SK-N-SH treated with all-trans-retinoic acid at 6 μM for 48 hours (cell line): Measurements from ENCODE around the gene RTRAF.

Experiments
- ATAC-seq: fragments of 200-7000 bp; cut with Tn5 transposase; 3 replicates; pipeline ENCODE4 v1.9.1; 2020; ENCODE audit warnings: mild to moderate bottlenecking, moderate library complexity
- ARNTL ChIP-seq: fragments of 450-650 bp; formaldehyde crosslinking; IDR thresholded peaks from 2 replicates; pipeline ENCODE4 v1.5.0; 2020; ENCODE audit warnings: low read depth, mild to moderate bottlenecking, moderate library complexity, borderline replicate concordance
- BACH2 ChIP-seq: fragments of 250-450 bp; sonication (Bioruptor Pico); IDR thresholded peaks from 2 replicates; pipeline ENCODE4 v1.9.0; 2021; ENCODE audit warnings: mild to moderate bottlenecking, borderline replicate concordance
- CSDC2 ChIP-seq: fragments of 250-450 bp; sonication (Bioruptor Pico); IDR thresholded peaks from 2 replicates; pipeline ENCODE4 v1.5.0; 2020; ENCODE audit warnings: mild to moderate bottlenecking, moderate library complexity
- ESRRG ChIP-seq: fragments of 250-450 bp; sonication (Bioruptor Pico); IDR thresholded peaks from 2 replicates; pipeline ENCODE4 v1.6.1; 2021; ENCODE audit warnings: mild to moderate bottlenecking
- GLIS3 ChIP-seq: fragments of 250-450 bp; sonication (Bioruptor Pico); IDR thresholded peaks from 2 replicates; pipeline ENCODE4 v1.5.0; 2020; ENCODE audit warnings: mild to moderate bottlenecking, moderate library complexity
- ISL1 ChIP-seq: fragments of 250-450 bp; sonication (Bioruptor Pico); IDR thresholded peaks from 2 replicates; pipeline ENCODE4 v2.1.2; 2022; ENCODE audit warnings: mild to moderate bottlenecking, moderate library complexity
- PPARA ChIP-seq: fragments of 250-450 bp; sonication (Bioruptor Pico); IDR thresholded peaks from 2 replicates; pipeline ENCODE4 v1.5.0; 2020; ENCODE audit warnings: mild to moderate bottlenecking, borderline replicate concordance
- RARB ChIP-seq: fragments of 250-450 bp; sonication (Bioruptor Pico); IDR thresholded peaks from 2 replicates; pipeline ENCODE4 v1.8.0; 2021; ENCODE audit warnings: mild to moderate bottlenecking, moderate library complexity
- TOX ChIP-seq: fragments of 250-450 bp; sonication (Bioruptor Pico); IDR thresholded peaks from 2 replicates; pipeline ENCODE4 v1.8.0; 2021; ENCODE audit warnings: mild to moderate bottlenecking, moderate library complexity, borderline replicate concordance
- ZC3H10 ChIP-seq: fragments of 250-450 bp; sonication (Bioruptor Pico); IDR thresholded peaks from 2 replicates; pipeline ENCODE4 v1.5.1; 2021; ENCODE audit warnings: mild to moderate bottlenecking, moderate library complexity
- ZFP3 ChIP-seq: fragments of 250-450 bp; sonication (Bioruptor Pico); IDR thresholded peaks from 2 replicates; pipeline ENCODE4 v1.5.0; 2020; ENCODE audit warnings: mild to moderate bottlenecking, moderate library complexity
- ZFP30 ChIP-seq: fragments of 450-650 bp; formaldehyde crosslinking; IDR thresholded peaks from 2 replicates; pipeline ENCODE4 v1.5.0; 2022; ENCODE audit warnings: mild to moderate bottlenecking, moderate library complexity
- ZNF565 ChIP-seq: fragments of 450-650 bp; formaldehyde crosslinking; conservative IDR thresholded peaks from 2 replicates; pipeline ENCODE4 v1.5.0; 2020; ENCODE audit warnings: low read depth, mild to moderate bottlenecking, moderate library complexity
- ZNF70 ChIP-seq: fragments of 450-650 bp; formaldehyde crosslinking; IDR thresholded peaks from 2 replicates; pipeline ENCODE4 v1.5.0; 2020; ENCODE audit warnings: mild to moderate bottlenecking, moderate library complexity
- ZNF8 ChIP-seq: fragments of 450-650 bp; formaldehyde crosslinking; IDR thresholded peaks from 2 replicates; pipeline ENCODE4 v1.5.0; 2020; ENCODE audit warnings: mild to moderate bottlenecking, moderate library complexity
- TF ChIP-seq, protein P1 (sequence below): fragments of 250-450 bp; sonication (Bioruptor Pico); IDR thresholded peaks from 2 replicates; pipeline ENCODE4 v1.8.0; 2020; ENCODE audit warnings: mild to moderate bottlenecking, moderate library complexity, borderline replicate concordance
- TF ChIP-seq, protein P2 (sequence below): fragments of 250-450 bp; sonication (Bioruptor Pico); IDR thresholded peaks from 2 replicates; pipeline ENCODE4 v1.5.1; 2021; ENCODE audit warnings: mild to moderate bottlenecking, moderate library complexity
- TF ChIP-seq, protein P3 (sequence below): fragments of 250-450 bp; sonication (Bioruptor Pico); IDR thresholded peaks from 2 replicates; pipeline ENCODE4 v1.8.0; 2021; ENCODE audit warnings: low read depth, mild to moderate bottlenecking, moderate library complexity, borderline replicate concordance
- TF ChIP-seq, protein P4 (sequence below): fragments of 250-450 bp; sonication (Bioruptor Pico); IDR thresholded peaks from 2 replicates; pipeline ENCODE4 v1.5.1; 2020; ENCODE audit warnings: low read depth, mild to moderate bottlenecking, moderate library complexity
- TF ChIP-seq, protein P5 (sequence below): fragments of 250-450 bp; sonication (Bioruptor Pico); IDR thresholded peaks from 2 replicates; pipeline ENCODE4 v1.5.0; 2020; ENCODE audit warnings: mild to moderate bottlenecking, moderate library complexity

The RTRAF gene

DNA sequence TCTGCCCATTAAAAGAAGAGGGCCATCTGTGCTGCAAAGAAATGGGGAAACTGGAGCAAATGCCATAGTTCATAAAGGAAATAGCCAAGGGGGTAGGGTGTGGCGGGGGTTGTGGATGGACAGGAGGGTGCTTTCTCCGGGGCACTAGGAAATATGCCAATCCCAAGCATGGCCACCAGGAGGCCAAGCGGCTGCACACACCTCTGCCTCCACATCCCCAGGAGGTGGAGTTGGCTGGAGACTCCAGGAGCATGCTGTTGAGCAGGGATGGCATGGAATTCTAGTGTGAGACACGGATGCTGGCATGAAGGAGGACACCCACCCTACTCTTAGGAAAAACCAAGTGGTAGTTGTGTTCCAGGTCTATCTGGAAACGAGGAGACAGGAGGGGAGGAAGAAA is 54.3 kb downstream of the RTRAF start:
- TF ChIP-seq GLIS3 (CRISPR knock-in tag) (no peak), ESRRG (CRISPR knock-in tag) (no peak), ZC3H10 (CRISPR knock-in tag) (no peak), ZNF565 (CRISPR knock-in tag) (no peak)
- TF ChIP-seq, protein P1, sequence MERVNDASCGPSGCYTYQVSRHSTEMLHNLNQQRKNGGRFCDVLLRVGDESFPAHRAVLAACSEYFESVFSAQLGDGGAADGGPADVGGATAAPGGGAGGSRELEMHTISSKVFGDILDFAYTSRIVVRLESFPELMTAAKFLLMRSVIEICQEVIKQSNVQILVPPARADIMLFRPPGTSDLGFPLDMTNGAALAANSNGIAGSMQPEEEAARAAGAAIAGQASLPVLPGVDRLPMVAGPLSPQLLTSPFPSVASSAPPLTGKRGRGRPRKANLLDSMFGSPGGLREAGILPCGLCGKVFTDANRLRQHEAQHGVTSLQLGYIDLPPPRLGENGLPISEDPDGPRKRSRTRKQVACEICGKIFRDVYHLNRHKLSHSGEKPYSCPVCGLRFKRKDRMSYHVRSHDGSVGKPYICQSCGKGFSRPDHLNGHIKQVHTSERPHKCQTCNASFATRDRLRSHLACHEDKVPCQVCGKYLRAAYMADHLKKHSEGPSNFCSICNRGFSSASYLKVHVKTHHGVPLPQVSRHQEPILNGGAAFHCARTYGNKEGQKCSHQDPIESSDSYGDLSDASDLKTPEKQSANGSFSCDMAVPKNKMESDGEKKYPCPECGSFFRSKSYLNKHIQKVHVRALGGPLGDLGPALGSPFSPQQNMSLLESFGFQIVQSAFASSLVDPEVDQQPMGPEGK = no peak
- TF ChIP-seq, all 23 proteins: peak for 0
- ATAC-seq = peak; percentile 77

DNA sequence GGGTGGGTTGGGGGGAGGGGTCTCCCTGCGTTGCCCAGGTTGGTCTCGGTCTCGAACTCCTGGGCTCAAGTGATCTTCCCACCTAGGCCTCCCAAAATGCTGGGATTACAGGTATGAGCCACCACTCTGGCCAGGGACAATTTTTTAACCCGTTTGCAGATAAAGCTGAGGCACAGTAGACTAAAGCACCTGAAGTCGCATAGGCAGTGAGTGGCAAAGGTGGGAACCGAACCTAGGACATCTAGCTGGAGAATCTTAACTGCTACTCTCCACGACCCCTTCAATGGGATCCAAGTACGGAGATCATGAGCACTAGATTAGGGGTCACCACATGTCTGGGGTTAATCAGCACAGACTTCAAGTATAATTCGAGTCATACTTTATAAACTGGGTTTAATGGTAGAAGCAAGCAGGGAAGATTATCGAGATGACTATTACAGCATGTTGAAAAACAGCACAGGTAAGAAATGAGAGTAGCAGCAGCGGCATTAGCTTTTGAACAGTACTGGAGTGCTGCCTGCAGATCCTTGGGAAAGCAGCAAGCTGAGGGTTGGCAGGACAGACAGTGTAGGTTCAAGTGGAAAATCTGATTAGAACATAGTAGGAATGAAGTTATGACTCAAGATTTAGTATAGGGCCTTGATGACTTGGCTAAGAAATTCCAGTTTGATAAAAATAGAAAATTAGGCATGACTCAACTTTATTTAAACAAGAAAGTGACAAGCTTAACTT is 55.6 kb downstream of the RTRAF start:
- peak; percentile 94 for ATAC-seq

DNA sequence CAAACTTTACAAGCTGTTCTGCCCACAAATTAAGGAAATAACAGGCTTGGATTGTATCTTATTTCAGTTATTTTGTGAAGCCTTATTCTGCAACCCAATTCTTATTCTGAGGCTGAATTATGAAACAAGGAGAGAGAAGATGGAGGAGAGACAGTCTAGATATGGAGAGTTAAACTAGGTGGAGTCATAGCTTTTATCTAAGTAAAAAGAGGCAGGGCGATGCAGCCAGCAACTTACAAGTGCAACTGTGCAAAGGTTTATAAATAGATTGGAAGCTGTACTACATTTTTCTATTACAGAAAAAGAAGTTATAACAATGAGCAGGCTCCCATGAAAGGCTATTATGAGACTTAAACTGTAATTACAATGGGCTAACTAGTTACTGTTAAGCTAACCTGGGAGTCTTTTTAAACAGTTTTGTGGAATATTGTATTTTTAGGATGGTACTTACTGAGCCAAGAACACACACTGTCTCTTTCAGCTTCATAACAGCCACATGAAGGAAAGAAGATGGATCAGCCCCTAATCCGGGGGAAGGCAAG is 57.1 kb downstream of the RTRAF start:
- no peak for ATAC-seq
- TF ChIP-seq ZFP30 (CRISPR knock-in tag) (no peak), CSDC2 (CRISPR knock-in tag) (no peak), PPARA (CRISPR knock-in tag) (no peak), ESRRG (CRISPR knock-in tag) (no peak), ZNF8 (CRISPR knock-in tag) (no peak), ZFP3 (CRISPR knock-in tag) (no peak), GLIS3 (CRISPR knock-in tag) (no peak), TOX (CRISPR knock-in tag) (no peak), ISL1 (no peak), ARNTL (CRISPR knock-in tag) (no peak), ZNF565 (CRISPR knock-in tag) (no peak), RARB (CRISPR knock-in tag) (no peak), ZNF70 (no peak)
- TF ChIP-seq, protein P2, sequence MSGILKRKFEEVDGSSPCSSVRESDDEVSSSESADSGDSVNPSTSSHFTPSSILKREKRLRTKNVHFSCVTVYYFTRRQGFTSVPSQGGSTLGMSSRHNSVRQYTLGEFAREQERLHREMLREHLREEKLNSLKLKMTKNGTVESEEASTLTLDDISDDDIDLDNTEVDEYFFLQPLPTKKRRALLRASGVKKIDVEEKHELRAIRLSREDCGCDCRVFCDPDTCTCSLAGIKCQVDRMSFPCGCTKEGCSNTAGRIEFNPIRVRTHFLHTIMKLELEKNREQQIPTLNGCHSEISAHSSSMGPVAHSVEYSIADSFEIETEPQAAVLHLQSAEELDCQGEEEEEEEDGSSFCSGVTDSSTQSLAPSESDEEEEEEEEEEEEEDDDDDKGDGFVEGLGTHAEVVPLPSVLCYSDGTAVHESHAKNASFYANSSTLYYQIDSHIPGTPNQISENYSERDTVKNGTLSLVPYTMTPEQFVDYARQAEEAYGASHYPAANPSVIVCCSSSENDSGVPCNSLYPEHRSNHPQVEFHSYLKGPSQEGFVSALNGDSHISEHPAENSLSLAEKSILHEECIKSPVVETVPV (CRISPR knock-in tag) = no peak
- TF ChIP-seq, protein P3, sequence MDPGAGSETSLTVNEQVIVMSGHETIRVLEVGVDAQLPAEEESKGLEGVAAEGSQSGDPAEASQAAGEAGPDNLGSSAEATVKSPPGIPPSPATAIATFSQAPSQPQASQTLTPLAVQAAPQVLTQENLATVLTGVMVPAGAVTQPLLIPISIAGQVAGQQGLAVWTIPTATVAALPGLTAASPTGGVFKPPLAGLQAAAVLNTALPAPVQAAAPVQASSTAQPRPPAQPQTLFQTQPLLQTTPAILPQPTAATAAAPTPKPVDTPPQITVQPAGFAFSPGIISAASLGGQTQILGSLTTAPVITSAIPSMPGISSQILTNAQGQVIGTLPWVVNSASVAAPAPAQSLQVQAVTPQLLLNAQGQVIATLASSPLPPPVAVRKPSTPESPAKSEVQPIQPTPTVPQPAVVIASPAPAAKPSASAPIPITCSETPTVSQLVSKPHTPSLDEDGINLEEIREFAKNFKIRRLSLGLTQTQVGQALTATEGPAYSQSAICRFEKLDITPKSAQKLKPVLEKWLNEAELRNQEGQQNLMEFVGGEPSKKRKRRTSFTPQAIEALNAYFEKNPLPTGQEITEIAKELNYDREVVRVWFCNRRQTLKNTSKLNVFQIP = no peak
- TF ChIP-seq, protein P4, sequence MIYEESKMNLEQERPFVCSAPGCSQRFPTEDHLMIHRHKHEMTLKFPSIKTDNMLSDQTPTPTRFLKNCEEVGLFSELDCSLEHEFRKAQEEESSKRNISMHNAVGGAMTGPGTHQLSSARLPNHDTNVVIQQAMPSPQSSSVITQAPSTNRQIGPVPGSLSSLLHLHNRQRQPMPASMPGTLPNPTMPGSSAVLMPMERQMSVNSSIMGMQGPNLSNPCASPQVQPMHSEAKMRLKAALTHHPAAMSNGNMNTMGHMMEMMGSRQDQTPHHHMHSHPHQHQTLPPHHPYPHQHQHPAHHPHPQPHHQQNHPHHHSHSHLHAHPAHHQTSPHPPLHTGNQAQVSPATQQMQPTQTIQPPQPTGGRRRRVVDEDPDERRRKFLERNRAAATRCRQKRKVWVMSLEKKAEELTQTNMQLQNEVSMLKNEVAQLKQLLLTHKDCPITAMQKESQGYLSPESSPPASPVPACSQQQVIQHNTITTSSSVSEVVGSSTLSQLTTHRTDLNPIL = no peak
- TF ChIP-seq, protein P5, sequence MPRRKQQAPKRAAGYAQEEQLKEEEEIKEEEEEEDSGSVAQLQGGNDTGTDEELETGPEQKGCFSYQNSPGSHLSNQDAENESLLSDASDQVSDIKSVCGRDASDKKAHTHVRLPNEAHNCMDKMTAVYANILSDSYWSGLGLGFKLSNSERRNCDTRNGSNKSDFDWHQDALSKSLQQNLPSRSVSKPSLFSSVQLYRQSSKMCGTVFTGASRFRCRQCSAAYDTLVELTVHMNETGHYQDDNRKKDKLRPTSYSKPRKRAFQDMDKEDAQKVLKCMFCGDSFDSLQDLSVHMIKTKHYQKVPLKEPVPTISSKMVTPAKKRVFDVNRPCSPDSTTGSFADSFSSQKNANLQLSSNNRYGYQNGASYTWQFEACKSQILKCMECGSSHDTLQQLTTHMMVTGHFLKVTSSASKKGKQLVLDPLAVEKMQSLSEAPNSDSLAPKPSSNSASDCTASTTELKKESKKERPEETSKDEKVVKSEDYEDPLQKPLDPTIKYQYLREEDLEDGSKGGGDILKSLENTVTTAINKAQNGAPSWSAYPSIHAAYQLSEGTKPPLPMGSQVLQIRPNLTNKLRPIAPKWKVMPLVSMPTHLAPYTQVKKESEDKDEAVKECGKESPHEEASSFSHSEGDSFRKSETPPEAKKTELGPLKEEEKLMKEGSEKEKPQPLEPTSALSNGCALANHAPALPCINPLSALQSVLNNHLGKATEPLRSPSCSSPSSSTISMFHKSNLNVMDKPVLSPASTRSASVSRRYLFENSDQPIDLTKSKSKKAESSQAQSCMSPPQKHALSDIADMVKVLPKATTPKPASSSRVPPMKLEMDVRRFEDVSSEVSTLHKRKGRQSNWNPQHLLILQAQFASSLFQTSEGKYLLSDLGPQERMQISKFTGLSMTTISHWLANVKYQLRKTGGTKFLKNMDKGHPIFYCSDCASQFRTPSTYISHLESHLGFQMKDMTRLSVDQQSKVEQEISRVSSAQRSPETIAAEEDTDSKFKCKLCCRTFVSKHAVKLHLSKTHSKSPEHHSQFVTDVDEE (CRISPR knock-in tag) = no peak

More for the DNA sequence above, 55.6 kb downstream of the RTRAF start:
- TF ChIP-seq ISL1 (peak; percentile 87), PPARA (CRISPR knock-in tag) (no peak), ZC3H10 (CRISPR knock-in tag) (0 out of 2 replicates have a peak, but pooled peaks have one; percentile 22), BACH2 (CRISPR knock-in tag) (no peak), TOX (CRISPR knock-in tag) (0 out of 2 replicates have a peak, but pooled peaks have one; percentile 19), ZFP3 (CRISPR knock-in tag) (peak; percentile 54; the same call in 1 of the 2 replicates)
- TF ChIP-seq, protein P5 (CRISPR knock-in tag) = no peak
